SKM-1 treated with dmso at 0.1 percent for 144 hours (cell line): ENCODE results near the gene CDK5.
"Not testable (repeated sequence)": the region's sequence is repeated elsewhere in the genome, so short reads cannot be mapped to it uniquely, and the experiment has no call there.

Experiments
- DNase-seq: peaks from one replicate; lab custom pipeline; 2025; ENCODE audit not compliant: unreplicated experiment; lab: John Stamatoyannopoulos, UW

Gene CDK5

DNA sequence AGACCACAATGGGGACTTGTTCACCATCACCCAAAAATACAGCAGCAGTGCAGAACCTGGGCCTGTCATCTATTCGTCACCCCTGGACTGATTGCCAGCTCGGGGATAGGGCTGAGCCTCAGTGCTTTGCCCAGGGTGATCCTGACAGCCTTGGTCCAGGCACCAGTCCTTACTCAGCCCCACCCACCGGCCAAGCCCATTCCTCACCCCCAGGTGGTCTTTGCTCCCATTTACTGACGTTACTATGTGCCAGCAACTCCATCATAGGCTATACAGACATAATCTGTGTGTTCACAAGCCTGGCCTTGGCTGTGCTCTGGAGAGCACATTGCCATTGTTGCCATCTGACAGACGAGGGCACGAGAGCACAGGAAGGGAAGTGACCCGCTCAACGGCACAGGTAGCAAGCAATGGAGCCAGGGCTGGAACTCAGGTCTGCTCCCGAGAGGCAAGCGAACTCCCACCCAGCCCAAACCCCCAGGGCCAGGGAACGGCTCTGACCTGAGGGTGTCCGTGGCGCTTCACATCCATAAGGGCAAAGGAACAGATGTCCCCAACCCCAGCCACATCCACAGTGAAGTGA lies 40.2 kb downstream of the CDK5 start:
- DNase-seq = no peak

DNA sequence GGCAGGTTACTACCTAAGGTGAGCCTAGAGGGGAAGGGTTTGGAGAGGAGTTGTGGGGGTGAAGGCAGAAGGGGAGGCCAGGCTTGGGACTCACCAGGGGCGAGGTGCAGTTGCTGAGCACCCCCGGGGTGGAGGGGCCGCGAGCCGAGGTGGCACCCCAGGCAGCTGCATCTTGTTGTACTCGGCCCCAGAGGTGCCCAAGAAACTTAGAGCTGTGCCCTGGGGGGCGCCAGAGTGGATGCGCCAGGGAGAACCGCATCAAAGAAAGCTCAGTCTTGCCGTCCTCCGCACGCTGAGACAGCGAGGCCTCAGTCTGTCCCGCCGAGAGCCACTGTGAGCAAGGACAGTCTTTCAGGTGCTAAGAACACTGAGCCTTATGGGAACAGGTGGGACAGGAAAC lies 40.8 kb downstream of the CDK5 start:
- DNase-seq = no peak

DNA sequence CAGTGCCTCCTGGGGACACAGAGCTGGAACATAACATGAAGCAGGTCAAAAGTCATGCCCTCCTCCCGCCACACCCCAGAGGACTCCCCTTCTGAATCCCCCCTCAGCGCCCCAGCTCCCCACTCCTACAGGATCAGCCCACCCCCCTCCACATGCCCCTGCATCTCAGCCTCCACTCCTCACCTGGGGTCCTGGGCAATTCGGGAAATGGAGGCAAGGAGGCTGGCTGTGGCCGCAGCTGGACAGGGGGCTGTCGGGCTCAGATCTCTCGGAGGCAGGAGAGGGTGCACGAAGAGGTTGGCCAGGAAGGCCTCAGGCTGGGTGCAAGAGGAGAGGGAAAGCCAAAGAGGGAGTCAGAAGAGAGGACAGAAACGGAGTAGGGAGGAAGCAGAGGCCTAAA lies 41.2 kb downstream of the CDK5 start:
- DNase-seq = no peak

DNA sequence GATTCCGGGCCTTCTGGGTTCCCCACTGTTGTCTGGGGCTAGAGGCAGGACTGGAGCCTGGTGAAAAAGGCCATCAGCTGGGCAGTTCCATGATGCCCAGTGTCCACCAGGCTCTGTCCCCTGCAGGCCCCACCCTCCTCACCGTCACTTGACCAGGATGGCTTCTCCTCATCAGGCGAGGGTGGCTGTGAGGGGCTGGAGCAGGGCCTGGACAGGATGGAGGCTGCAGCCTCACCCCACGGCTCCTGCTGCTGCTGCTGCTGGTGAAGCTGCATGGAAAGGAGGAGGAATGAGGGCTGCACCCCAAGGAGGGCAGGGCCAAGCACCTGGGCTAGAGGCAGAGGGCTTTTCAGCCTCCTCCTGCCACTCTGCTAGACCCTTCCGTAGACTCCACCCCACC lies 41.7 kb downstream of the CDK5 start:
- no peak for DNase-seq

DNA sequence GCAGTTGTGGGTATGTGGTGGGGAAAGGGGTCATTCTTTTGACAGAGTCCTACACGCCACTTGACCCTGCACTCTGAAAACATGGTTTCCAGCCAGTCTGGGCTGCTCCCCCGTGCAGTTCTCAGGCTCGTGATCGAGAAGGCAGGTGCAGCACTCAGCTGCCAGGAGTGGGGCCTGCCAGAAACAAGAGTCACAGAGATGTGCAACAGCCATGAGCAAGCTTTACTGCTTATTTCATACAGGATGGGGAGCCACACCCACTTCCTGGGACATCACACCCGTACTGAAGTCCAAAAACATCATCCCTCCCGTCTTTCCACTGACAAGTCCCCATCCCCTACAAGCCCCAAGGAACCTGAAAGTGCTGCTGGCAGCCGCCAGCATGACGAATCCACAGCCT lies 42.7 kb downstream of the CDK5 start:
- no peak for DNase-seq

DNA sequence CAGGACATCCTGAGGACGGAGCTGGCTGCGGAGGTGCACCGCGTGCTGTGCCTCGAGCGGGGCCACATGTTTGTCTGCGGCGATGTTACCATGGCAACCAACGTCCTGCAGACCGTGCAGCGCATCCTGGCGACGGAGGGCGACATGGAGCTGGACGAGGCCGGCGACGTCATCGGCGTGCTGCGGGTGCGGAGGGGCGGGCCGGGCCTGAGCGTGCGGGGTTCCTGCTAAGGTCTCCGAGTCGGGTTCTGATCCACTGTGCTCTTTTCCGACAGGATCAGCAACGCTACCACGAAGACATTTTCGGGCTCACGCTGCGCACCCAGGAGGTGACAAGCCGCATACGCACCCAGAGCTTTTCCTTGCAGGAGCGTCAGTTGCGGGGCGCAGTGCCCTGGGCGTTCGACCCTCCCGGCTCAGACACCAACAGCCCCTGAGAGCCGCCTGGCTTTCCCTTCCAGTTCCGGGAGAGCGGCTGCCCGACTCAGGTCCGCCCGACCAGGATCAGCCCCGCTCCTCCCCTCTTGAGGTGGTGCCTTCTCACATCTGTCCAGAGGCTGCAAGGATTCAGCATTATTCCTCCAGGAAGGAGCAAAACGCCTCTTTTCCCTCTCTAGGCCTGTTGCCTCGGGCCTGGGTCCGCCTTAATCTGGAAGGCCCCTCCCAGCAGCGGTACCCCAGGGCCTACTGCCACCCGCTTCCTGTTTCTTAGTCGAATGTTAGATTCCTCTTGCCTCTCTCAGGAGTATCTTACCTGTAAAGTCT lies 43.8 kb downstream of the CDK5 start:
- no peak for DNase-seq

DNA sequence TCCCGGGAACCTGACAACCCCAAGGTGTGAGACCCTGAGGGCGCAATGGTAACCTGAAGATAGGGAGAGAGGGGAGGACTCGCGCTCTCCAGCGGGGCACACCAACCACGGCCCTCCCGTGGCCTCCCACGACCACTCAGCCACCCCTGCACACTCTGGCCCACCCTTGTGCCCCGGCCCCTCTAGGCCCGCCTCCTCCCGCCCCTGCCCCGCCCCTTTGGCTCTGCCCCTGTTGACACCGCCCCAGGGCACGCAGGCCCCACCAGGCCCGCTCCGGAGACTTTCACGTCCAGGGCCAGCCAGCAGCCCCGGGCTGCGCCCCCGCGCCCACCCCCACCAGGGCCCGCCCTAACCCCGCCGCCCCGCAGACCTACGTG lies 44.4 kb downstream of the CDK5 start:
- no peak for DNase-seq

DNA sequence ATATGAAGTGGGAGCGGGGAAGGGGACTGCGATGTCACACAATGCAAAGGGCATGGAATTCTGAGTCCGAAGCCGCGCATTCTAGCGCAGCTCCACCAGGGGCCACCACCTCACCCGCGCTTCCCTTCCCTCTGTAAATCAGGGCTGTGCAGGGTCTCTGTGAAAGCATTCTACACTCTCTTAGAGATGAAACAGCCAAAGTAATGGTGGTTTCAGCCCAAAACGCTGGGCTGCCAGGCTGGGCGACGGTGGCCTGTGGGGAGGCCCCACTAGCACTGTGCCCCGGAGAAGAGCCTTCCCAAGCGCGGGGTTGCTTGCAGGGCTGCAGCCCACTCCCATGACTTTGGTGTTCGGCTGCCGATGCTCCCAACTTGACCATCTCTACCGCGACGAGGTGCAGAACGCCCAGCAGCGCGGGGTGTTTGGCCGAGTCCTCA lies 44.8 kb downstream of the CDK5 start:
- DNase-seq = no peak

DNA sequence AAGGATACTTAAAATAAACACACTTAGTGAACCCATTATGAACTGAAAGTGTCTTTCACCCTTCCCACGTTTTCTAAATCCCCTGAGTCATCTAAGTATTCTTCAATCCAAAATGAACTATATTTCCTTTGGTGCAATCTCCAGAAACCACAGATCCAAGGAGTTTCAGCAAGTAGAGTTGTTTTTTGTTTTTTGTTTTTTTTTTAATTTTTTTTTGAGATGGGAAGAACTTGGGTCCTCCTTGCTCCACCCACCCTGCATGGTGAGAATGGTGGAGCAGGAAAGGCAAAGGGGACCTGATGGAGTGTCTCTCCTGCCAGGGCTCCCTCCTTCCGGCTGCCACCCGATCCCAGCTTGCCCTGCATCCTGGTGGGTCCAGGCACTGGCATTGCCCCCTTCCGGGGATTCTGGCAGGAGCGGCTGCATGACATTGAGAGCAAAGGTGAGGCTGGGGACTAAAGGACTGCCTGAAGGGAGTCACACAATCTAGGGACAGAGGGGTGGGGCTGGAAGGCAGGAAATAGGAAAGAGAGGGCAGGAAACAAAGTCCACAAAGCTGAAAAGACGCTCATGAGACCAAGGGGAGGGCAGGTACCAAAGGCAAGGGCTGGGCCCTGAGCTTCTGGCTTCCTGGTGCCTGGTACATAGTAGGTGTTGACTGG lies 45.5 kb downstream of the CDK5 start:
- DNase-seq = no peak

DNA sequence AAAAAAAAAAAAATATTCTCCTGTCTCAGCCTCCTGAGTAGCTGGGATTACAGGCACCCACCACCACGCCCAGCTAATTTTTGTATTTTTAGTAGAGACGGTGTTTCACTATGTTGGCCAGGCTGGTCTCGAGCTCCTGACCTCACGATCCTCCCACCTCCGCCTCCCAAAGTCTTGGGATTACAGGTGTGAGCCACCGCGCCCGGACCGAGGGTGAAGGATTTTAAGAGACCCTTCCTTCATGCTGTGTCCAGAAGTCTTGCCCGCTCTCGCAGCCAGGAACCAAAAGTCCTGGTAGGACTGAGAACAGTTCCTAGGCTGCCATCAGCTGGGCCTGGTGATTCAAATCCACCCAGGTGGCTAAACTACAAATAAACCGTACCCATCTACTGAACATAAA lies 46.1 kb downstream of the CDK5 start:
- not testable (repeated sequence) for DNase-seq

DNA sequence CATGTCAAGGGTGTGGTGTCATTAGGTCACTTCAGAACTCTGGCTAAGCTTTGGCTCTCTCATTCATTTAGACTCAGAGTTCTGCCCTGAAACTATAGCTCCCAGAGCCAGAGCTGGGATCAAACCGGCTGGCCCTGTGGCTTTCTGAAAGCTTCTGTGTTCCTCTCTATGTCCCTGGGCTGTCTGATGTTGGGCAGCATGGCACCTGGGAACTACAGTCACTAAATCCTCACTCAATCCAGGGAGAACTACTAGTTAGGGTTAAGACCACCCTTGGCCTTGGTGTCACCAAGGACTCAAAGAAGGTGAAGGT lies 46.6 kb downstream of the CDK5 start:
- no peak for DNase-seq

DNA sequence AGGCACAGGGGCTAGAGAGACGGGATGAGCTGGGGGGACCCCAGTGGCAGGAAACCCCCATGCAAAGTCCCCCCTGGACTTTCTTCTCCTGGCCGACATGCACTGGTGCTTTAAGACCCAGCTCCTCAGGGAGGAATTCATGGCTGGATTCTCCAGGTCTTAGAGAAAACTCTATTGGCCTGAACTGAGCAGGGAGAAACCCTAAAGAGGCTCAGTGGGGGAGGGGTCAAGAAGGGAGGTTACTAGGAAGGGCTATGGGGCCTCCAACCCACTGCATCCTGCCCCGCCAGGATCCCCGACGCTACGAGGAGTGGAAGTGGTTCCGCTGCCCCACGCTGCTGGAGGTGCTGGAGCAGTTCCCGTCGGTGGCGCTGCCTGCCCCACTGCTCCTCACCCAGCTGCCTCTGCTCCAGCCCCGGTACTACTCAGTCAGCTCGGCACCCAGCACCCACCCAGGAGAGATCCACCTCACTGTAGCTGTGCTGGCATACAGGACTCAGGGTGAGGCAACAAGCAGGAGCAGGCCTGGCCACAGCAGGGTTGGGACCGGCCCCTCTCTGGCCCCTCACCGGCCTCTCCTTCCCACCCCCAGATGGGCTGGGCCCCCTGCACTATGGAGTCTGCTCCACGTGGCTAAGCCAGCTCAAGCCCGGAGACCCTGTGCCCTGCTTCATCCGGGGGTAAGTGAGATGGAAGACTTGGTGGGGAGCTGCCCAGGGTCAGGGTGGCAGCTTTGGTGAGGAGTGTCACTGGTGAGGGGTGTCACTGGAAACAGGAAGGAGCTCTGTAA lies 47.2 kb downstream of the CDK5 start:
- DNase-seq = no peak

DNA sequence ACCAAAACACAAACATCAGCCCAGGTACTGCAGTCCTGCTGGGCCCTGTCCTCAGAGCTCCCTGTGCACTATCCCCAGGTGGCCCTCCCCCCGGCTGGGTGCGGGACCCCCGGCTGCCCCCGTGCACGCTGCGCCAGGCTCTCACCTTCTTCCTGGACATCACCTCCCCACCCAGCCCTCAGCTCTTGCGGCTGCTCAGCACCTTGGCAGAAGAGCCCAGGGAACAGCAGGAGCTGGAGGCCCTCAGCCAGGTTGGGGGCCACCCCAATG lies 47.7 kb downstream of the CDK5 start:
- no peak for DNase-seq

DNA sequence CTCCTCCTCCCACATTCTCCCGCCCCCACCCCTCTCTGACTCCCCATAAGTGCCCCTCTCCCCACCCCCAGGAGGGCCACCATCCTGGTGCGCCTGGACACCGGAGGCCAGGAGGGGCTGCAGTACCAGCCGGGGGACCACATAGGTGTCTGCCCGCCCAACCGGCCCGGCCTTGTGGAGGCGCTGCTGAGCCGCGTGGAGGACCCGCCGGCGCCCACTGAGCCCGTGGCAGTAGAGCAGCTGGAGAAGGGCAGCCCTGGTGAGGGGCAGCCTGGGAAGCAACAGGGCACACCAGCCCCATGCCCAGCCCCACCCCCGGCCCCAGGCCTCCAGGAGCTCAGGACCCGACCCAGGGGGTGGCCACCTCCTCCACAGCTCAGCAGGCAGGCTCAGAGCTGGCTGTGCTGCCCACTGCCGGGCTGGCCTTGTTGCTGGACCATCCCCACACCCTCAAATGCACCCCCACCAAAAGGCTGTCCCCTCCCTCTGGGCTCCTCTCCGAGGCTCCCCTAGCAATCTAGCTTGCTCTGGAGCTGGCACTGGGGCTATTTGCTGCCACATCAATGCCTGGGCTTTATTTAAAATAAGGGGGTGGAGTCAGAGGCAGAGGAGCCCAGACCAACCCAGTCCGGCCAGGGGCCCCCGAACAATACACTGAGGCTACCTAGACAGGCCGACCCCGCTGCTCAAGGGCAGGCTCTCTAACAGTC lies 48.2 kb downstream of the CDK5 start:
- DNase-seq = no peak

DNA sequence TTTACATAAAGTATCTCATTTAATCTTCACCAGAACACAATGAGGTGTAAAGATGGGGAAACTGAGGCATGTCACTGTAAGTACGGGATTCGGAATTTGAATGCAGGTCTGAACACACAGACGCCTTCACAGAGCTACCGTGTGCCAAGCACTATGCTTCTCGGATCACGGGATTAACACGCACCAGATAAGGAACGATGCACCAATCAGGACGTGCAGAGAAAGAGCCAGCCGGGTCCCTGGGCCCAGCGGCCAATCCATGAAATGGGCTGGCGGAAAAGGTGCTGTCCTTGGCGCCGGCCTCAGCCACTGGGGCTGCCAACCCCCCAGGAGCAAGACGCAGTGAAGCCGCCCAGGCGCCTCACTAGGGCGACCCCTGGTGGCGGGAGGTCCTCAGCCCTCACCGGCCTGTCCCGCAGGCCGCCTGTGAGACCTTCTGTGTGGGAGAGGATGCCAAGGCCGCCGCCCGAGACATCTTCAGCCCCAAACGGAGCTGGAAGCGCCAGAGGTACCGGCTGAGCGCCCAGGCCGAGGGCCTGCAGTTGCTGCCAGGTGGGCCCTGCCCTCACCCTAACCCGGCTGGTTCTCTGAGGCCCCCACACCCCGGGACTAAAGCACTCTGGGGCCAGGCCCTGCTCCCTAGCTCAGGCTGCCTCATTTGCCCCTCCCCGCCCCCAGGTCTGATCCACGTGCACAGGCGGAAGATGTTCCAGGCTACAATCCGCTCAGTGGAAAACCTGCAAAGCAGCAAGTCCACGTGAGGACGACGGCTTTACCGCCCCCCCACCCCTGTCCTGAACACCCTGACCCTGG lies 49.0 kb downstream of the CDK5 start:
- no peak for DNase-seq

DNA sequence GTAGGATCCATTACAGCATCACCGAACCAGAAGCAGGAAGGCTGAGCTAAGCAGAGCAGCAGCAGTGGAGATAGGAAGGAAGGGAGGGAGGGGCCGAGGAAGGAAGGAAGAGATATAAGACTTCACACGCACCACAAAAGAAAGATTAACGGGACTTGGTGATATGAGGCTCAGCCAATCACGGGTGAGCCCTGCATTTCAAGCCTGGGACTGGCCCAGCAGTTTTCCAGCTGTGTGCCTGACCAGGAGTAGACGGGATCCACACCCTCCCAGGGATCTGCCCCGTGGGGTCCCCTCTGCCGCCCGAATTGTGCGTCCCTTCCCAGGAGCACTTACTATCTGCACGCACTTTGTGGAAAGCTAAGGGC lies 49.6 kb downstream of the CDK5 start:
- DNase-seq = no peak

DNA sequence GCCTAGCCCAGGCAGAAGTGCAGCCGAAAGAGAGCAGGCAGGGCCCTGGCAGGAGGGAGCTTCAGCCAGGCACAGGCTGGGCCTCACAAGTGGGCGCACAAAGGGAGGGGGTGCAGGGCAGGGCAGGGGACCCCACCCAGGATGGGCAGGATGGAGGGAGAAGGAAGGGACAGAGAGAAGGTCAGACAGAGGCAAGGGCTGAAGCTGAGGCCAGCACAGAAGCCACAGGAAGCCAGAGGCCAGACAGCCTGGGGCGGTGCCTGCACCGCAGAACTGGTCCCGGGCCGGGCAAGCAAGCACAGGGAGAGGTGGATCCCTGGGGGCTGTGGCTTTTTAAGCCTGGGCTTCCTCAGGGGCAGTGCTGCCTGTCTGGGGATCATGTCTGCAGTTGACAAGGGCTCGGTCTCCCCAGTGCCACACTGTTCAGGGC lies 50.2 kb downstream of the CDK5 start:
- no peak for DNase-seq

DNA sequence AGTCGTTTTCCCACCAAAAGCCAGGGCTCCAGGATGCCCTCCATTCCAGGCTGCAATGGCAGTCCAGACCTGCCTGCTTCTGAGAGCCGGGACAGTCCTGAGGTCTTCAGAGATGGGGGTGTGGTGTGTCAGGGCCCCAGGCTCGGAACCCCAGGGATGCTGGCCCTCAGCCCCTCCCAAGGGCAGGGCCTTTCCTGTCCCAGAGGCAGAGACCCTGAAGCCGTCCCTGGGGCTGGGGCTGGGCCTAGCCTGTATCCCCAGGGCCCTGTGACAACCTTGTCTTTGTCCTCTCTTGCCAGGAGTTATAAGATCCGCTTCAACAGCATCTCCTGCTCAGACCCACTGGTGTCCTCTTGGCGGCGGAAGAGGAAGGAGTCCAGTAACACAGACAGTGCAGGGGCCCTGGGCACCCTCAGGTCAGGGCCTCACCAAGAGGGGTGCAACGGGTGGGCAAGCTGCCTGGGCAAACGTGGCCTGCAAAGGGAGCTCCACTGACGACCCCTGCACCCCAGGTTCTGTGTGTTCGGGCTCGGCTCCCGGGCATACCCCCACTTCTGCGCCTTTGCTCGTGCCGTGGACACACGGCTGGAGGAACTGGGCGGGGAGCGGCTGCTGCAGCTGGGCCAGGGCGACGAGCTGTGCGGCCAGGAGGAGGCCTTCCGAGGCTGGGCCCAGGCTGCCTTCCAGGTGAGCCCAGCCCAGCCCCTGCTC lies 51.0 kb downstream of the CDK5 start:
- DNase-seq = no peak

DNA sequence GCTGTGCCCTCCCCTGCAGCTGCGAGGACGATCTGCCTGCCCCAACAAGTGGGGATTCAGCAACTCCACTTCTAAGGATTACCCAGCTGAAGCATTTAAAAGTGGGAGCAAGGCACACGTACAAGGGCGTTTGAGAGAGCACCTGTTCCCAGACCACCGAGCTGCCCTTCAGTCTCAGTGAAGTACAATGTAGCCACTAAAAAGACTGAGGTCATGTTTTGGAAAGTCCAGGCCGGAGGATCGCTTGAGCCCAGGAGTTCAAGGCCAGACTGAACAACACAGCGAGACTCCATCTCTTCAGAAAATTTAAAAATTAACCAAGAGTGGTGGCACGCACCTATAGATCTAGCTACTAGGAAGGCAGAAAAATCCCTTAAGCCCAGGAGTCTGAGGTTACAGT lies 52.1 kb downstream of the CDK5 start:
- no peak for DNase-seq
